Heart left ventricle (tissue), 13 donors: ENCODE measurements around the gene LRPAP1.
"Not testable (repeated sequence)": the region's sequence is repeated elsewhere in the genome, so short reads cannot be mapped to it uniquely, and the experiment has no call there.

ENCODE experiments used
- POLR2A ChIP-seq, 2 donors: fragments of 450-650 bp; IDR thresholded peaks; one replicate each; pipeline ENCODE4 v1.6.1; 2017; ENCODE audit warnings: antibody characterized with exemption in 2 of 2, mild to moderate bottlenecking in 2 of 2, moderate library complexity in 2 of 2
- TF ChIP-seq, protein P1 (sequence below), 12 donors: fragments of 200-600 bp; sonication (generic) in 4 of 12; IDR thresholded peaks; one replicate each; pipeline versions ENCODE4 v1.5.0 to v1.8.0; 2018 to 2022; ENCODE audit warnings: antibody characterized with exemption in 12 of 12, mild to moderate bottlenecking in 5 of 12
- donor health status: ischemic (EF 13 %, LVEDD 7.1; RV severe dilation, severe dysfunction).
- donor health status: DM: no; HTN: yes; CAD: no.
- donor health status: DM: no; HTN: no; CAD: no.
- donor health status: ischemic (EF 25% LVEDD 6.9; RV normal size, moderate dysfunction).
- donor health status: ischemic (EF 25% LVEDD 5.7; RV mildly dilated, moderate dysfunction).
- donor health status: ischemic (EF 35%, LVEDD 5.7; RV mildly dilated, moderate dysfunction).
- donor health status: nonischemic (EF 11% LVEDD 7.7; RV severe dilation, severe dysfunction).
- donor health status: DM: yes; HTN: yes; CAD: no.
- donor health status: PGD.
- donor health status: ischemic (EF 29% LVEDD 5.4; RV normal size, mild dysfunction).
- donor health status: nonischemic (EF 23%, LVEDD 6.1; RV moderate dilation, normal function).

DNA sequence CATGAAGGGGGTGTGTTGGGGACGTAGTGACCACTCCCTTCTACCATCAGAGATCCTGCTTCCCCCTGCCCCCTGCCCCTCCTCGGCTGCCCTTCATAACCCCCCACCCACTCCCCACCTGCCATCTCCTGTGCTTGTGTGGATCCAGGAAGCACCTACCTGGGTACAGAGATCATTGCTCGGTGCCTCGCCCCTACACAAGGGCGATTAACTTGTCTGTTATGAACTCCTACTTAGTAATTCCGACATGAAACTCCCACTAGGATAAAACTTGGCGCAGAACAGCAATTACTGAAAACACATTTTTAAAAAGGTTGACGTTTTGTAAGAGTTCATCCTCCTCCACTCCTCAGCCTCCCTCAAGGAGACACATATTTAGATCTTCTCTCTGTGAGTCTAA lies 11.2 kb upstream of the LRPAP1 start:
- TF ChIP-seq, protein P1, sequence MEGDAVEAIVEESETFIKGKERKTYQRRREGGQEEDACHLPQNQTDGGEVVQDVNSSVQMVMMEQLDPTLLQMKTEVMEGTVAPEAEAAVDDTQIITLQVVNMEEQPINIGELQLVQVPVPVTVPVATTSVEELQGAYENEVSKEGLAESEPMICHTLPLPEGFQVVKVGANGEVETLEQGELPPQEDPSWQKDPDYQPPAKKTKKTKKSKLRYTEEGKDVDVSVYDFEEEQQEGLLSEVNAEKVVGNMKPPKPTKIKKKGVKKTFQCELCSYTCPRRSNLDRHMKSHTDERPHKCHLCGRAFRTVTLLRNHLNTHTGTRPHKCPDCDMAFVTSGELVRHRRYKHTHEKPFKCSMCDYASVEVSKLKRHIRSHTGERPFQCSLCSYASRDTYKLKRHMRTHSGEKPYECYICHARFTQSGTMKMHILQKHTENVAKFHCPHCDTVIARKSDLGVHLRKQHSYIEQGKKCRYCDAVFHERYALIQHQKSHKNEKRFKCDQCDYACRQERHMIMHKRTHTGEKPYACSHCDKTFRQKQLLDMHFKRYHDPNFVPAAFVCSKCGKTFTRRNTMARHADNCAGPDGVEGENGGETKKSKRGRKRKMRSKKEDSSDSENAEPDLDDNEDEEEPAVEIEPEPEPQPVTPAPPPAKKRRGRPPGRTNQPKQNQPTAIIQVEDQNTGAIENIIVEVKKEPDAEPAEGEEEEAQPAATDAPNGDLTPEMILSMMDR (IDR thresholded peaks at IDR 0.05) = not testable (repeated sequence)
- not testable (repeated sequence) for TF ChIP-seq POLR2A (IDR thresholded peaks at IDR 0.05)
